HFFc6 (cell line): Measurements from ENCODE around the gene PRKG1. TPM values are rescaled to one million over a fixed set of nuclear protein-coding genes. Genes with fewer than 3 reads are reported as not detected.
A peak's percentile ranks its signal among the peaks of the same experiment; 100 is the strongest.

Experiments
- DNase-seq: peaks from one replicate; pipeline ENCODE4 v3.0.0-alpha.2; 2018
- H3K27ac Mint-ChIP-seq: 2 replicates; pipeline ENCODE4 v1.8.0; 2020; ENCODE audit warnings: mild to moderate bottlenecking, mixed read lengths
- H3K27me3 Mint-ChIP-seq: 2 replicates; pipeline ENCODE4 v1.8.0; 2021; ENCODE audit warnings: mild to moderate bottlenecking, moderate library complexity, mixed read lengths; ENCODE audit not compliant: insufficient read depth
- H3K36me3 Mint-ChIP-seq: 2 replicates; pipeline ENCODE4 v1.8.0; 2021; ENCODE audit warnings: low read depth, mixed read lengths
- H3K4me1 Mint-ChIP-seq: 2 replicates; pipeline ENCODE4 v1.8.0; 2020; ENCODE audit warnings: low read depth, mixed read lengths
- H3K4me3 Mint-ChIP-seq: 2 replicates; pipeline ENCODE4 v1.8.0; 2020; ENCODE audit warnings: mild to moderate bottlenecking, moderate library complexity, mixed read lengths
- H3K9me3 Mint-ChIP-seq: 2 replicates; pipeline ENCODE4 v1.8.0; 2020; ENCODE audit warnings: mild to moderate bottlenecking, mixed read lengths
- total RNA-seq, 6 experiments: library from RNA; stranded (reverse); fragmentation: NEBNext Ultra II Directional; extraction: Animal tissue kit (Norgen Biotek cat#: 25700); gene quantifications; 2 replicates in 1 of 6; 3 replicates in 5 of 6; pipeline ENCODE4 v1.2.3, GENCODE V29; 2021
- TF ChIP-seq, protein P1 (sequence below): fragments of 200-600 bp; sonication (generic); IDR thresholded peaks from 2 replicates; pipeline ENCODE4 v1.5.0; 2021; ENCODE audit warnings: antibody characterized with exemption, mild to moderate bottlenecking

PRKG1 gene
- total RNA-seq, 6 experiments from 2014 or later = 9.3 to 10.1 (median 9.8) TPM

- H3K27ac Mint-ChIP-seq = no peak overlapping the region
- TF ChIP-seq, protein P1, sequence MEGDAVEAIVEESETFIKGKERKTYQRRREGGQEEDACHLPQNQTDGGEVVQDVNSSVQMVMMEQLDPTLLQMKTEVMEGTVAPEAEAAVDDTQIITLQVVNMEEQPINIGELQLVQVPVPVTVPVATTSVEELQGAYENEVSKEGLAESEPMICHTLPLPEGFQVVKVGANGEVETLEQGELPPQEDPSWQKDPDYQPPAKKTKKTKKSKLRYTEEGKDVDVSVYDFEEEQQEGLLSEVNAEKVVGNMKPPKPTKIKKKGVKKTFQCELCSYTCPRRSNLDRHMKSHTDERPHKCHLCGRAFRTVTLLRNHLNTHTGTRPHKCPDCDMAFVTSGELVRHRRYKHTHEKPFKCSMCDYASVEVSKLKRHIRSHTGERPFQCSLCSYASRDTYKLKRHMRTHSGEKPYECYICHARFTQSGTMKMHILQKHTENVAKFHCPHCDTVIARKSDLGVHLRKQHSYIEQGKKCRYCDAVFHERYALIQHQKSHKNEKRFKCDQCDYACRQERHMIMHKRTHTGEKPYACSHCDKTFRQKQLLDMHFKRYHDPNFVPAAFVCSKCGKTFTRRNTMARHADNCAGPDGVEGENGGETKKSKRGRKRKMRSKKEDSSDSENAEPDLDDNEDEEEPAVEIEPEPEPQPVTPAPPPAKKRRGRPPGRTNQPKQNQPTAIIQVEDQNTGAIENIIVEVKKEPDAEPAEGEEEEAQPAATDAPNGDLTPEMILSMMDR = no peak
- H3K27me3 Mint-ChIP-seq = no peaks in the 10 kb centered on the region
- H3K9me3 Mint-ChIP-seq = no peaks in the 10 kb centered on the region
- H3K4me1 Mint-ChIP-seq = no peaks in the 10 kb centered on the region
- no peak for DNase-seq
- H3K4me3 Mint-ChIP-seq = no peak overlapping the region
- no peaks in the 10 kb centered on the region for H3K36me3 Mint-ChIP-seq
Measured at GRCh38 chr10:51590818-51591217, 516.5 kb downstream of the PRKG1 start.

DNA sequence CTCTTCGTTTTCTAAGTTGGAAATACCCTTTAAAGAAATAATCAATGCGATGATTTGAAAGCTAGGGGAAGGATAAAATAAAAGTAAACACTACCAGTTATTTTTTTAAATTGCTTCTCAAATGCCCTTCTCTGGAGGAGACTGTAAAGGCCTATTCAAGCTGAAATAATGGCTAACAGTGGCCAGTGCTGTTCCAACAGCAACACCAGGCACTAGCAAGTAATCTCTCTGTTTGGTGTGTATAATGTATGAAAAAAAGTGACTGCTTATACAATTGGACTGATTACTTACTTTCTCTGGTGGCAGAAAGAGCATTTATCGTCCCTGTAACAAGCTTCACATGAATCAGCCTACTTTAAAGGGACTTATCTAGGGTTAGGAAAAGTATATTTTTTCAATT, 522.4 kb downstream of the PRKG1 start:
- TF ChIP-seq, protein P1 = no peak
- Mint-ChIP-seq H3K27me3 (peaks cover 4% of the 10 kb centered on the region), H3K36me3 (no peaks in the 10 kb centered on the region)

GRCh38 chr10:51599647-51600046, 525.4 kb downstream of the PRKG1 start:
- no peak for DNase-seq
- TF ChIP-seq, protein P1 = no peak
- no peaks in the 10 kb centered on the region for H3K36me3 Mint-ChIP-seq
- no peak overlapping the region for H3K4me3 Mint-ChIP-seq
- H3K27me3 Mint-ChIP-seq = peaks cover 4% of the 10 kb centered on the region
- H3K4me1 Mint-ChIP-seq = peaks cover 14% of the 10 kb centered on the region; the same call in 1 of the 2 replicates
- H3K9me3 Mint-ChIP-seq = no peaks in the 10 kb centered on the region
- no peak overlapping the region for H3K27ac Mint-ChIP-seq

More for the DNA sequence above, 522.4 kb downstream of the PRKG1 start:
- Mint-ChIP-seq H3K4me3 (no peak overlapping the region), H3K9me3 (no peaks in the 10 kb centered on the region), H3K27ac (no peak overlapping the region), H3K4me1 (peaks cover 5% of the 10 kb centered on the region; the same call in 1 of the 2 replicates)
- no peak for DNase-seq

GRCh38 chr10:51602326-51602725, 528.0 kb downstream of the PRKG1 start:
- TF ChIP-seq, protein P1 = no peak
- Mint-ChIP-seq H3K27ac (no peak overlapping the region), H3K4me3 (no peak overlapping the region), H3K27me3 (peaks cover 4% of the 10 kb centered on the region), H3K36me3 (no peaks in the 10 kb centered on the region), H3K9me3 (no peaks in the 10 kb centered on the region), H3K4me1 (peaks cover 14% of the 10 kb centered on the region; the same call in 1 of the 2 replicates)
- DNase-seq = peak; percentile 1

GRCh38 chr10:51604579-51604978, 530.3 kb downstream of the PRKG1 start:
- Mint-ChIP-seq H3K36me3 (no peaks in the 10 kb centered on the region), H3K4me3 (no peak overlapping the region), H3K27me3 (peaks cover 2% of the 10 kb centered on the region), H3K4me1 (peaks cover 14% of the 10 kb centered on the region; the same call in 1 of the 2 replicates), H3K27ac (no peak overlapping the region), H3K9me3 (no peaks in the 10 kb centered on the region)
- DNase-seq = no peak
- TF ChIP-seq, protein P1 = no peak
